Measurements from ENCODE around the gene ZC3H10.

DNA sequence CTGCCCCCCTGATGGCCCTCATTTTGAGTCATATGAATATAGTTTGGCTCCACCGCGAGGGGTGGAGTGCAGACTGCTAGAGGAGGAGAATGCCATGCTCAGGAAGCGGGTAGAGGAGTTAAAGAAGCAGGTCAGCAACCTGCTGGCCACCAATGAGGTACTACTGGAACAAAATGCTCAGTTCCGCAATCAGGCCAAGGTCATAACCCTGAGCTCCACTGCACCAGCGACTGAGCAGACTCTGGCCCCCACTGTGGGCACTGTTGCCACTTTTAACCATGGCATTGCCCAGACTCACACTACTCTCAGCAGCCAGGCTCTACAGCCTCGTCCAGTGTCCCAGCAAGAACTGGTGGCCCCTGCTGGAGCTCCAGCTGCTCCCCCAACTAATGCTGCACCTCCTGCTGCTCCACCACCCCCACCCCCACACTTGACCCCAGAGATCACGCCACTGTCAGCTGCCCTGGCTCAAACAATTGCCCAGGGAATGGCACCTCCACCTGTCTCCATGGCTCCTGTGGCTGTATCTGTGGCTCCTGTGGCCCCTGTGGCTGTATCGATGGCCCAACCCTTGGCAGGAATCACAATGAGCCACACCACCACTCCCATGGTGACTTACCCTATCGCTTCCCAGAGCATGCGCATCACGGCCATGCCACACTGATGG lies 3.3 kb downstream of the ZC3H10 start:
- TF ChIP-seq POLR2A (IDR thresholded peaks at IDR 0.05) (no peak), CTCF (IDR thresholded peaks at IDR 0.05) (no peak), EP300 (IDR thresholded peaks at IDR 0.05; ENCODE audit: low read depth) (no peak)

Data from transverse colon (tissue), 3 donors.